Uterine smooth muscle cell (primary cell): ENCODE measurements around the gene XAGE2. TPM values are rescaled to one million over a fixed set of nuclear protein-coding genes. Genes with fewer than 3 reads are reported as not detected.

Source experiments
- total RNA-seq: library from RNA; depleted of rRNA; stranded (reverse); fragments of >200 nt; gene quantifications from 2 replicates; pipeline ENCODE4 v1.2.3, GENCODE V29; 2014

XAGE2 gene, protein sequence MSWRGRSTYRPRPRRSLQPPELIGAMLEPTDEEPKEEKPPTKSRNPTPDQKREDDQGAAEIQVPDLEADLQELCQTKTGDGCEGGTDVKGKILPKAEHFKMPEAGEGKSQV
- total RNA-seq = not detected in 2 replicates

GRCh38 chrX:52368368-52369055, at the start of gene XAGE2:
XAGE2 (plus strand) TSS chrX:52369021; CDS start chrX:52370015, 994 bp downstream.

Other genes with a start within 250 kb of the XAGE2 start
- gene MAGED4, start 184.1 kb upstream of the XAGE2 start, total RNA-seq = 30.1 and 38.1 TPM in 2 replicates
- gene XAGE1A, start 126.8 kb downstream of the XAGE2 start, total RNA-seq = not detected in 2 replicates
- not detected in 2 replicates for gene XAGE1B, start 148.0 kb downstream of the XAGE2 start, total RNA-seq